CD14-positive monocyte (primary cell): ENCODE measurements around the gene TRMT2A. TPM values are rescaled to one million over a fixed set of nuclear protein-coding genes. Genes with fewer than 3 reads are reported as not detected.
A peak's percentile ranks its signal among the peaks of the same experiment; 100 is the strongest.

ENCODE experiments used
- DNase-seq, 3 donors: peaks; one replicate each; pipeline ENCODE4 v3.0.0-alpha.2; 2011 to 2022
- H2AFZ ChIP-seq: 2 replicates; pipeline ENCODE4 v1.6.0; 2012; ENCODE audit warnings: mild to moderate bottlenecking, low read depth, low read length, inconsistent platforms; ENCODE audit not compliant: insufficient read depth, poor library complexity, severe bottlenecking
- H3K27ac ChIP-seq, 2 donors: 1 replicate in 1 of 2; 2 replicates in 1 of 2; pipeline ENCODE4 v1.5.1; 2012 to 2013; ENCODE audit warnings: low read length in 2 of 2, control low read depth in 1 of 2, inconsistent platforms in 1 of 2, low read depth in 1 of 2, mild to moderate bottlenecking in 1 of 2
- H3K27me3 ChIP-seq, 2 donors: one replicate each; pipeline versions ENCODE4 v1.6.0 to v1.6.1; 2011 to 2013; ENCODE audit warnings: low read length in 2 of 2; ENCODE audit not compliant: control insufficient read depth in 2 of 2, insufficient read depth in 2 of 2
- H3K36me3 ChIP-seq, 2 donors: replicated peaks in 1 of 2; 1 replicate in 1 of 2; 2 replicates in 1 of 2; pipeline versions ENCODE4 v1.5.1 to v1.6.1; 2012 to 2013; ENCODE audit warnings: low read length in 2 of 2, control low read depth in 1 of 2, inconsistent platforms in 1 of 2, mild to moderate bottlenecking in 1 of 2; ENCODE audit not compliant: insufficient read depth in 2 of 2, control insufficient read depth in 1 of 2
- H3K4me1 ChIP-seq, 2 donors: 1 replicate in 1 of 2; 2 replicates in 1 of 2; pipeline versions ENCODE4 v1.5.1 to v1.6.1; 2012 to 2013; ENCODE audit warnings: low read length in 2 of 2, control low read depth in 1 of 2, inconsistent platforms in 1 of 2, mild to moderate bottlenecking in 1 of 2, moderate library complexity in 1 of 2; ENCODE audit not compliant: insufficient read depth in 2 of 2, control insufficient read depth in 1 of 2
- H3K4me2 ChIP-seq: replicated peaks from 2 replicates; pipeline ENCODE3; 2012; ENCODE audit warnings: low read length, moderate library complexity, mild to moderate bottlenecking; ENCODE audit not compliant: poor library complexity, severe bottlenecking; ENCODE audit errors: extremely low read depth
- H3K4me3 ChIP-seq, 3 experiments: fragments of 200-600 bp in 1 of 3; sonication (generic) in 1 of 3; replicated peaks in 1 of 3; 1 replicate in 2 of 3; 2 replicates in 1 of 3; pipeline ENCODE4 v1.5.1; 2011 to 2013; ENCODE audit warnings: low read length in 3 of 3, mild to moderate bottlenecking in 3 of 3, control low read depth in 2 of 3, low read depth in 2 of 3, inconsistent platforms in 1 of 3, moderate library complexity in 1 of 3
- H3K79me2 ChIP-seq: 2 replicates; pipeline ENCODE4 v1.6.0; 2012; ENCODE audit warnings: mild to moderate bottlenecking, control low read depth, inconsistent platforms, low read length, moderate library complexity; ENCODE audit not compliant: insufficient read depth
- H3K9ac ChIP-seq: 2 replicates; pipeline ENCODE4 v1.6.0; 2017; ENCODE audit warnings: low read length, mild to moderate bottlenecking; ENCODE audit not compliant: insufficient read depth, poor library complexity, severe bottlenecking
- H3K9me3 ChIP-seq, 2 donors: replicated peaks in 1 of 2; 1 replicate in 1 of 2; 2 replicates in 1 of 2; pipeline versions ENCODE4 v1.5.1 to v1.6.1; 2012 to 2013; ENCODE audit warnings: low read length in 2 of 2, control low read depth in 1 of 2; ENCODE audit not compliant: control insufficient read depth in 1 of 2, insufficient read depth in 1 of 2
- H4K20me1 ChIP-seq: 2 replicates; pipeline ENCODE4 v1.6.0; 2012; ENCODE audit warnings: mild to moderate bottlenecking, low read length, control low read depth, moderate library complexity; ENCODE audit not compliant: insufficient read depth
- H3K27ac Mint-ChIP-seq, 7 donors: one replicate each; pipeline ENCODE4 v1.8.0; 2020; ENCODE audit warnings: mild to moderate bottlenecking in 7 of 7, mixed read lengths in 7 of 7, moderate library complexity in 6 of 7, inconsistent platforms in 2 of 7
- H3K27me3 Mint-ChIP-seq, 3 donors: one replicate each; pipeline ENCODE4 v1.8.0; 2021 to 2022; ENCODE audit warnings: low read depth in 3 of 3, mild to moderate bottlenecking in 3 of 3, mixed read lengths in 3 of 3, moderate library complexity in 3 of 3, inconsistent platforms in 1 of 3
- H3K36me3 Mint-ChIP-seq, 2 donors: one replicate each; pipeline ENCODE4 v1.8.0; 2020; ENCODE audit warnings: mixed read lengths in 2 of 2, inconsistent platforms in 1 of 2, mild to moderate bottlenecking in 1 of 2
- H3K4me1 Mint-ChIP-seq: one replicate; pipeline ENCODE4 v1.8.0; 2020; ENCODE audit warnings: mild to moderate bottlenecking, mixed read lengths
- H3K4me3 Mint-ChIP-seq, 2 donors: one replicate each; pipeline ENCODE4 v1.8.0; 2020; ENCODE audit warnings: mild to moderate bottlenecking in 2 of 2, mixed read lengths in 2 of 2, moderate library complexity in 1 of 2
- H3K9me3 Mint-ChIP-seq, 7 donors: one replicate each; pipeline ENCODE4 v1.8.0; 2020 to 2022; ENCODE audit warnings: mixed read lengths in 7 of 7, mild to moderate bottlenecking in 6 of 7, moderate library complexity in 6 of 7, inconsistent platforms in 2 of 7
- CTCF ChIP-seq: fragments of 200-600 bp; IDR thresholded peaks from one replicate; pipeline ENCODE4 v1.8.0; 2022; ENCODE audit warnings: antibody characterized with exemption, mild to moderate bottlenecking
- WGBS: methylation state at CpG from one replicate; pipeline ENCODE4 v1.1.5; 2013; ENCODE audit warnings: missing lambda C conversion rate; ENCODE audit not compliant: insufficient coverage; 5-methylcytosine and 5-hydroxymethylcytosine counted together
- intact Hi-C, 2 donors: fragments of 100-400 bp; cut with micrococcal nuclease; formaldehyde crosslinking; loops; one replicate each; pipeline versions ENCODE4 v1.15.0 to v1.15.1; 2023
- polyA minus RNA-seq: library from RNA; depleted of rRNA, polyadenylated mRNA; stranded (reverse); fragments of >200 nt; gene quantifications from 2 replicates; pipeline ENCODE4 v1.2.3, GENCODE V29; 2012
- polyA plus RNA-seq, 3 donors: library from polyadenylated mRNA; depleted of rRNA in 1 of 3; unstranded in 2 of 3; stranded (reverse) in 1 of 3; fragments of 300-500 nt in 2 of 3; fragments of >200 nt in 1 of 3; fragmentation: Illumina TruSeq in 2 of 3; gene quantifications; 1 replicate in 2 of 3; 2 replicates in 1 of 3; pipeline ENCODE4 v1.2.3, GENCODE V29; 2012 to 2021
- total RNA-seq, 12 experiments: library from RNA in 1 of 12; stranded (reverse) in 1 of 12; fragments of 120-200 nt in 1 of 12; gene quantifications; one replicate each; pipeline ENCODE4 v1.2.4 and lab custom pipeline; 2013 to 2026; ENCODE audit warnings: mixed read lengths in 6 of 12, inconsistent platforms in 1 of 12

The TRMT2A gene, protein sequence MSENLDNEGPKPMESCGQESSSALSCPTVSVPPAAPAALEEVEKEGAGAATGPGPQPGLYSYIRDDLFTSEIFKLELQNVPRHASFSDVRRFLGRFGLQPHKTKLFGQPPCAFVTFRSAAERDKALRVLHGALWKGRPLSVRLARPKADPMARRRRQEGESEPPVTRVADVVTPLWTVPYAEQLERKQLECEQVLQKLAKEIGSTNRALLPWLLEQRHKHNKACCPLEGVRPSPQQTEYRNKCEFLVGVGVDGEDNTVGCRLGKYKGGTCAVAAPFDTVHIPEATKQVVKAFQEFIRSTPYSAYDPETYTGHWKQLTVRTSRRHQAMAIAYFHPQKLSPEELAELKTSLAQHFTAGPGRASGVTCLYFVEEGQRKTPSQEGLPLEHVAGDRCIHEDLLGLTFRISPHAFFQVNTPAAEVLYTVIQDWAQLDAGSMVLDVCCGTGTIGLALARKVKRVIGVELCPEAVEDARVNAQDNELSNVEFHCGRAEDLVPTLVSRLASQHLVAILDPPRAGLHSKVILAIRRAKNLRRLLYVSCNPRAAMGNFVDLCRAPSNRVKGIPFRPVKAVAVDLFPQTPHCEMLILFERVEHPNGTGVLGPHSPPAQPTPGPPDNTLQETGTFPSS
- 68.5 TPM for total RNA-seq (2013)
- polyA plus RNA-seq (100 to 1,000 TPM in 1 of 3 donors, 10 to 100 TPM in 2; 20.1 to 121 (median 23.5) TPM), polyA minus RNA-seq (84.5 and 109 TPM in 2 replicates), total RNA-seq (lab: John Stamatoyannopoulos, UW) (9.0 to 35.1 (median 20.6) reads per million in 11 experiments)

GRCh38 chr22:20116951-20117632 lies at the start of gene TRMT2A:
Gene TRMT2A (minus strand): TSS chr22:20117226. CDS start chr22:20116906, 320 bp downstream.
- no peaks in the 10 kb centered on the region for H3K27me3 ChIP-seq
- Mint-ChIP-seq H3K27ac (peak within 1 kb of the TSS; percentile 89 to 97 (median 95)), H3K27me3 (peaks cover 0 to 1% (median 0%) of the 10 kb centered on the region in 3 donors), H3K36me3 (peaks cover 32 to 59% of the 10 kb centered on the region in 2 donors), H3K4me3 (peak within 1 kb of the TSS; percentile 80 to 90), H3K4me1 (peaks cover 22% of the 10 kb centered on the region), H3K9me3 (no peaks in the 10 kb centered on the region)
- peaks cover 21 to 33% of the 10 kb centered on the region in 2 donors for H3K4me1 ChIP-seq
- H3K4me3 ChIP-seq = peak within 1 kb of the TSS; percentile 70 to 83 (median 76)
- no peaks in the 10 kb centered on the region for H3K9me3 ChIP-seq
- H3K4me2 ChIP-seq = peak within 1 kb of the TSS; percentile 89
- H3K36me3 ChIP-seq = peaks cover 41 to 71% of the 10 kb centered on the region in 2 donors
- H3K79me2 ChIP-seq = peaks cover 78% of the 10 kb centered on the region
- peak within 1 kb of the TSS; percentile 82 for H2AFZ ChIP-seq
- peak within 1 kb of the TSS; percentile 80 to 98 for H3K27ac ChIP-seq
- under 1% methylated on average over 86 of the region's 88 CpGs for WGBS
- no peak for TF ChIP-seq CTCF
- intact Hi-C loops = loop anchor here (2.0 to 10.0 kb wide), 5 partner anchors 36 to 380 kb away; partner anchors contain the start of genes TANGO2 (in 2 of the 2), DGCR8 (in 1 of the 2), GNB1L (in 1 of the 2) and KLHL22 (in 1 of the 2)
- peak; percentile 97 to 99 (median 98) for DNase-seq
- peak within 1 kb of the TSS; percentile 95 for H3K9ac ChIP-seq
- peaks cover 20% of the 10 kb centered on the region for H4K20me1 ChIP-seq

- Histone ChIP-seq H3K36me3 (no peaks in the 10 kb centered on the region), H3K79me2 (no peaks in the 10 kb centered on the region), H3K27me3 (no peaks in the 10 kb centered on the region), H3K9ac (no peak overlapping the region), H4K20me1 (no peaks in the 10 kb centered on the region), H3K27ac (no peak overlapping the region), H3K9me3 (no peaks in the 10 kb centered on the region), H3K4me1 (no peaks in the 10 kb centered on the region), H2AFZ (no peak overlapping the region), H3K4me2 (no peak overlapping the region), H3K4me3 (no peak overlapping the region)
- 96% methylated on average over 9 of the region's 9 CpGs for WGBS
- intact Hi-C loops = no loop called here
- no peaks in the 10 kb centered on the region for H3K4me1 Mint-ChIP-seq
- no peaks in the 10 kb centered on the region for H3K36me3 Mint-ChIP-seq
- H3K27me3 Mint-ChIP-seq = peaks cover 1 to 3% (median 2%) of the 10 kb centered on the region in 3 donors
- H3K27ac Mint-ChIP-seq = no peak overlapping the region
- H3K9me3 Mint-ChIP-seq = peaks cover 0 to 5% (median 2%) of the 10 kb centered on the region in 7 donors
- H3K4me3 Mint-ChIP-seq = no peak overlapping the region
- TF ChIP-seq CTCF = no peak
- no peak for DNase-seq
Observed at GRCh38 chr22:20166703-20167102, 49.7 kb upstream of the TRMT2A start.
